Epithelial cell of esophagus (primary cell): ENCODE results near the gene PSMB7.

ENCODE experiments used
- DNase-seq: peaks from one replicate; pipeline ENCODE4 v3.0.0; 2010; ENCODE audit warnings: low read depth
- H3K4me3 ChIP-seq: 2 replicates; pipeline ENCODE4 v1.5.1; 2011; ENCODE audit warnings: mild to moderate bottlenecking, low read length, control low read depth
- TF ChIP-seq, protein P1 (sequence below): IDR thresholded peaks from 2 replicates; pipeline ENCODE4 v1.5.1; 2011; ENCODE audit warnings: low read depth, mild to moderate bottlenecking, low read length, control low read depth, inconsistent platforms; ENCODE audit not compliant: insufficient read depth; ENCODE audit errors: missing control alignments

The PSMB7 gene

DNA sequence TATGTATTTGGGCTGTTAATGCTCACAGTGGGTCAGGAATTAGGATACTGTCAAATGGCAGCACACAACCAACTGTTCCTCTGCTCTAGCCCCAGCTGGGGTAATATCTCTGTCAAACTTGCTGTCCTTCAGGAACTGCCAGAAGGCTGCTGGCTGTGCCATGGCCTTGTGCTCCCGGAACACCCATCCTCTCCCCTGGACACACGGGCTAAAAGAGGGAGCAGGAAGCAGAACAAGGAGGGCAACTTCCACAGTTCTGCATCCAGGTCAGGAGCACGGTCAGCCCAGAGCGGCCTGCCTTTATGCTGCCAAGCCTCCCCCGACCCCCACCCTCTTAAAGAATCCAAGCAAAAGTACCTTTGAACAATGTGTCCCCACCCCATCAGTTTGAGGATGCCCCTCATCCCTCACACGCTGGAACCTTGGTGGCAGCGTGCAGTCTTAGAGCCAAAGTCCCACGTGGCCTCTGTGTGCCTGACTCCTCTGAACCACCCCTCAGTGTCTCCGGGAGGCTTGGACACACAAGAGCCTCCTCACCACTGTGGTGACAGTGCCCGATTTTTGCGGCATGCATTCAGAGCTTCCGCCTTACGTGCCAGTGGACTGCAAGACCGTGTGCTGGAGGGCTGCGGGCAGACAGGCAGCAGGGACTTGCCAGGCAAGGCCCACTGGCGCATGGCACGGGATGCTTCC lies 60.8 kb downstream of the PSMB7 start:
- no peak for DNase-seq
- TF ChIP-seq, protein P1, sequence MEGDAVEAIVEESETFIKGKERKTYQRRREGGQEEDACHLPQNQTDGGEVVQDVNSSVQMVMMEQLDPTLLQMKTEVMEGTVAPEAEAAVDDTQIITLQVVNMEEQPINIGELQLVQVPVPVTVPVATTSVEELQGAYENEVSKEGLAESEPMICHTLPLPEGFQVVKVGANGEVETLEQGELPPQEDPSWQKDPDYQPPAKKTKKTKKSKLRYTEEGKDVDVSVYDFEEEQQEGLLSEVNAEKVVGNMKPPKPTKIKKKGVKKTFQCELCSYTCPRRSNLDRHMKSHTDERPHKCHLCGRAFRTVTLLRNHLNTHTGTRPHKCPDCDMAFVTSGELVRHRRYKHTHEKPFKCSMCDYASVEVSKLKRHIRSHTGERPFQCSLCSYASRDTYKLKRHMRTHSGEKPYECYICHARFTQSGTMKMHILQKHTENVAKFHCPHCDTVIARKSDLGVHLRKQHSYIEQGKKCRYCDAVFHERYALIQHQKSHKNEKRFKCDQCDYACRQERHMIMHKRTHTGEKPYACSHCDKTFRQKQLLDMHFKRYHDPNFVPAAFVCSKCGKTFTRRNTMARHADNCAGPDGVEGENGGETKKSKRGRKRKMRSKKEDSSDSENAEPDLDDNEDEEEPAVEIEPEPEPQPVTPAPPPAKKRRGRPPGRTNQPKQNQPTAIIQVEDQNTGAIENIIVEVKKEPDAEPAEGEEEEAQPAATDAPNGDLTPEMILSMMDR: no peak
- no peak overlapping the region for H3K4me3 ChIP-seq

DNA sequence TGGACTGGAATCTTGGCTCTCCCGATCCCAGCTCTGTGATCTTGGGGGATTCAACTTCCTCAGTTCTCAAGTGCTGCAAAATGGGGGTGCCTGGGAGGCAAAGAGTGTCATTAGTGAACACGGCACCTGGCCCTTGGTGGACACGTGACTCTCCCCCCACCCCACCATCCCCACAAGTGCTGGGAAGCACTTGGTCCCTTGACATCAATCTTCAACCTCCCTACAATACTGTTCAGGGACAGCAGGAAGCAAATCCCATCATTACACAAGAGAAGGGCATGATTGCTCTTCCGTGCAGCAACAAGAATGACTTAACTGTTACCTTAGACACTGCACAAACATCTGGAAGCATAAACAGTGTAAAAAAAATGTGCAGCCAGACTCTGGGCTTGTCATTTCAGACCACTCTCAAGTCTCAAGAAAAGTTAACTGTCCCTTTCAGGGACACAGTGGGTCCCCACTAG lies 61.4 kb downstream of the PSMB7 start:
- no peak overlapping the region for H3K4me3 ChIP-seq
- DNase-seq: peak; percentile 21
- TF ChIP-seq, protein P1: no peak

DNA sequence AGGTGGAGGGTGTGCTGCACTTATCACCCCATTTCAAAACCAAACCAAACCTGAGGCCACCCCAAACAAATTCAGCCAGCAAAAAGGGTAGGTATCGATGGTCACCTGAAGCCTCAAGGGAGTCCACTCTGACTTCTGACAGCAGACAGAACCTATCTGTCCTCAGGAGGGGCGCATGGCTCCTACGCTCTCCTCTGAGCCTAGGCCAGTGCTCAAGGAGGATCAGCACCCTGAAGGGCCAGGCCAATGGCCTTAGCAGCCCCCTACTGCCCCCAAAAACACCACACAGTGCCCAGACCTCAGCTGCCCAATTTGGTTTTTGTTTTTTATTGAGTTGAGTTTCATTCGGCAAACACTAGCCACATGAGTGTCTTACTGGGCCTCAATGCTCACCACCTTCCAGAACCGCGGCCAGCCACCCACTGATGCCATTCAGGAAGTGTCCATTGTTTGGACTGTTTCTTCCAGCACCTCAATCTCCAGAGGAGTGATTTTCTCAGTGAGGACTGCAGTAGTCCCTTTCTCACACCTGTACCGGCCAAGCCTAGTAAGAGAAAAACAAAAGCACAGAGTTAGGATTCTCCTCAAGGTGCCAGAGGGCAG lies 62.0 kb downstream of the PSMB7 start:
- H3K4me3 ChIP-seq: no peak overlapping the region
- no peak for DNase-seq
- TF ChIP-seq, protein P1: no peak

DNA sequence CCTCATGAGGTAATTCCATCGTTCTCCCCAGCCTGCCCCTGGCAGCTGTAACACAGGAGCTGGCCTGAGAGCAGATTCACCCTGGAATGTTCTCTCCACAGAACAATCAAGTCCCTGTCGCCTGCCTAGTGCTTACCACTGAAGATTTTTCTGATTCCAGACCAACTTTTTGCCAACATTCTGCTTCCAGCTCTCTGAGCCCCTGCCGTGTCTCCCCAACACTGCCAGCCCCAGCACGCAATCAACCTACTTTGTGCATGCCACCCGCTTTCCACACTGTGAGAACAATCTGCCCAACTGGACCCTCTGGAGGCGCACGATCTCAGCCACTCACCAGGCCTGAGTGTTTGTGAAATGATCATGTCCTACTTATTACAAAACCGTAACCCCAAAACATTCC lies 62.6 kb downstream of the PSMB7 start:
- no peak for DNase-seq
- no peak overlapping the region for H3K4me3 ChIP-seq
- TF ChIP-seq, protein P1: no peak

DNA sequence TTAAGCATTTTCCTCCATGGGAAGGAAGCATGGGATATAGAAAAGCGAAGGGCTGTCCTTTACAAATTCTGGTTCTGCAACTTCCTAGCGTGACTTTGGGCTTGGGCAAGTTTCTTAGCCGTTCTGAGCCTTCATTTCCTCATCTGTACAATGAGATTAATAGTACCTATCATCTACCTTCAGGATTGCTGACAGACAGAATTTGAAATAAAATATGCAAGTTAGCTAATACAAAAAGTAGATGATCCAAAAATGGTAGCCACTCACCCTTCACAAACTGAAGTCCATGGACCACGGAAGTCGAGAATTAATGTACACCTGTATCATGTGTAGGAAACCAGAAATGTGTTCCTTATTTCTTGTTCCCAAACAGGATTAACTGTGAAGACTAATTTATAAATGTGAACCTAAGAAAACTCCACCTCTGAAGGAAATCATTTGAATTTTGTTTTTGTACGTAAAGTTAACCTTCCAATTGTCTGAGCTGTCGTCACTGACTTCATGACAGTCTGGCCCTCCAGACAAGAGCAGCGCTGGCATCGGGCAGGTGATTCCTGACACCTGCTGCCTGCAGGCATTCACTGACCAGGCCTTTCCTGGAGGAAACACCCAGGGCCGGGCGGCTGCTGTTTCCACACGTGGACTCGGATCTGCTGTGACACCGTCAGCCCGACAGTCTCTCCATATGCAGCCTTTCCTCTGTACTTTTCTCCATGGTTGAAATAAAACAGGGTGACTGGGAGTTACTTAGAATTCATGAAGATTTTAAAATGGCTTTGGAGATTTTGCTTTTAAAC lies 63.4 kb downstream of the PSMB7 start:
- H3K4me3 ChIP-seq: no peak overlapping the region
- TF ChIP-seq, protein P1: no peak
- DNase-seq: no peak

DNA sequence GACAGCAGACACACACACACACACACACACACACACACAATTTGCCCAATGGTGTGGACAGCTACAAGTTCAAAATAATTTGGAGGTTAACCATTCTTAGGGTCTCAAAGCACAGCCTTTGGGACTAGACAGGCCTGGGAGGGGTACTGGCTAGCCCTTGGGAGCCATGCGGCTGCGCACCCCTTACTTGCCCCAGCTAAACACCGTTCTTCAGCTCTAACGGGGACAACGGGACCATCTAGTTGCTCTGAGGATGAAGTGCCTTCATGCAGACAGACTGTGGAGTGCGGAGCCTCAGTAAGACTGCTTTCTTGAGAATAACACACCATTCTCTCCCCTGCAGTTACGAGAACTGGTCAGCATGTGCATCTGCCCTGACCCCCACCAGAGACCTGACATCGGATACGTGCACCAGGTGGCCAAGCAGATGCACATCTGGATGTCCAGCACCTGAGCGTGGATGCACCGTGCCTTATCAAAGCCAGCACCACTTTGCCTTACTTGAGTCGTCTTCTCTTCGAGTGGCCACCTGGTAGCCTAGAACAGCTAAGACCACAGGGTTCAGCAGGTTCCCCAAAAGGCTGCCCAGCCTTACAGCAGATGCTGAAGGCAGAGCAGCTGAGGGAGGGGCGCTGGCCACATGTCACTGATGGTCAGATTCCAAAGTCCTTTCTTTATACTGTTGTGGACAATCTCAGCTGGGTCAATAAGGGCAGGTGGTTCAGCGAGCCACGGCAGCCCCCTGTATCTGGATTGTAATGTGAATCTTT lies 64.6 kb downstream of the PSMB7 start:
- DNase-seq: no peak
- TF ChIP-seq, protein P1: no peak
- no peak overlapping the region for H3K4me3 ChIP-seq
